PC-9 (cell line): Measurements from ENCODE around the gene MRPS22.

ENCODE experiments used
- EZH2 ChIP-seq: fragments of 200-600 bp; sonication (generic); IDR thresholded peaks from 2 replicates; pipeline ENCODE4 v1.8.0; 2017; ENCODE audit warnings: antibody characterized with exemption, low read depth
- TF ChIP-seq, protein P1 (sequence below): fragments of 200-600 bp; sonication (generic); conservative IDR thresholded peaks from 2 replicates; pipeline ENCODE4 v1.6.1; 2017; ENCODE audit warnings: mixed run types, antibody characterized with exemption, mild to moderate bottlenecking, moderate library complexity

DNA sequence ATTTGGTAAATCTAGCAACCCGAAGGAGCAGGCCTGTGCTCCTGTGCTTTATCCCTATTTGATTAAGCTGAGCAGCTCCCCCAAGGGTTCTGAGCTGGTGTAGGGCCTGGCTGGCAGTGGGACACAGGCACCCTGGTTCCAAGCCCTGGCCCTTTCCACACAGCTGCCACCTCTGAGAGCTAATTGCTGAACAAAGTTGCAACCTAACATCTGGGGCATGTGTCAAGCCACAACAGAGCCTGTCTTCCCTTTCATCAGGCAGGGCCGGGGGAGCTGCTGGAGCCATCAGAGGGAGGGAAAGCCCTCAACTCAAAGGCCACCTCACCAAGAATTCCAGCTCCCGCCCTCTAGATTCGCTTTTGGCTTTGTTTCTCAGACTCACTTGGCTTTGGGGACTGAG is 17.1 kb upstream of the MRPS22 start:
- TF ChIP-seq, protein P1, sequence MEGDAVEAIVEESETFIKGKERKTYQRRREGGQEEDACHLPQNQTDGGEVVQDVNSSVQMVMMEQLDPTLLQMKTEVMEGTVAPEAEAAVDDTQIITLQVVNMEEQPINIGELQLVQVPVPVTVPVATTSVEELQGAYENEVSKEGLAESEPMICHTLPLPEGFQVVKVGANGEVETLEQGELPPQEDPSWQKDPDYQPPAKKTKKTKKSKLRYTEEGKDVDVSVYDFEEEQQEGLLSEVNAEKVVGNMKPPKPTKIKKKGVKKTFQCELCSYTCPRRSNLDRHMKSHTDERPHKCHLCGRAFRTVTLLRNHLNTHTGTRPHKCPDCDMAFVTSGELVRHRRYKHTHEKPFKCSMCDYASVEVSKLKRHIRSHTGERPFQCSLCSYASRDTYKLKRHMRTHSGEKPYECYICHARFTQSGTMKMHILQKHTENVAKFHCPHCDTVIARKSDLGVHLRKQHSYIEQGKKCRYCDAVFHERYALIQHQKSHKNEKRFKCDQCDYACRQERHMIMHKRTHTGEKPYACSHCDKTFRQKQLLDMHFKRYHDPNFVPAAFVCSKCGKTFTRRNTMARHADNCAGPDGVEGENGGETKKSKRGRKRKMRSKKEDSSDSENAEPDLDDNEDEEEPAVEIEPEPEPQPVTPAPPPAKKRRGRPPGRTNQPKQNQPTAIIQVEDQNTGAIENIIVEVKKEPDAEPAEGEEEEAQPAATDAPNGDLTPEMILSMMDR, result no peak
- TF ChIP-seq EZH2, result no peak
